Keratinocyte (primary cell): ENCODE results near the gene MBP.

ENCODE experiments used
- CTCF ChIP-seq, 3 experiments: IDR thresholded peaks in 1 of 3; conservative IDR thresholded peaks in 1 of 3; optimal IDR thresholded peaks in 1 of 3; 2 replicates in 2 of 3; 3 replicates in 1 of 3; pipeline versions ENCODE3 to v1.5.1; 2011; ENCODE audit warnings: low read length in 3 of 3, mild to moderate bottlenecking in 3 of 3, moderate library complexity in 2 of 3, control low read depth in 1 of 3, inconsistent platforms in 1 of 3; ENCODE audit not compliant: insufficient read depth in 2 of 3; ENCODE audit errors: extremely low read depth in 1 of 3
- EZH2 ChIP-seq: IDR thresholded peaks from one replicate; pipeline ENCODE4 v1.6.1; 2012; ENCODE audit warnings: inconsistent platforms, mild to moderate bottlenecking, low read length, moderate library complexity

GRCh38 chr18:77025831-77026363 is 106.7 kb downstream of the MBP start:
- TF ChIP-seq CTCF (optimal IDR thresholded peaks at IDR 0.05 in 1 of 3, IDR thresholded peaks at IDR 0.05 in 1 of 3, conservative IDR thresholded peaks at IDR 0.05 in 1 of 3; ENCODE audit: extremely low read depth in 1 of 3, insufficient read depth in 2 of 3, low read length in 3 of 3) (no peak), EZH2 (no peak)
